Left lung (tissue), 10 donors: ENCODE results near the gene GPC1. TPM values are rescaled to one million over a fixed set of nuclear protein-coding genes. Genes with fewer than 3 reads are reported as not detected.

Source experiments
- ATAC-seq: fragments of 200-7000 bp; cut with Tn5 transposase; one replicate; pipeline ENCODE4 v1.9.1; 2020; ENCODE audit warnings: moderate library complexity
- DNase-seq, 4 donors: peaks; one replicate each; pipeline ENCODE4 v3.0.0-alpha.2; 2013 to 2020
- H3K27ac ChIP-seq, 2 donors: fragments of 200-600 bp; sonication (generic) in 1 of 2; one replicate each; pipeline versions ENCODE4 v1.5.0 to v1.8.0; 2020 to 2021
- H3K27me3 ChIP-seq, 2 donors: fragments of 200-600 bp; sonication (generic) in 1 of 2; one replicate each; pipeline versions ENCODE4 v1.5.0 to v1.8.0; 2020 to 2021
- H3K36me3 ChIP-seq, 2 donors: fragments of 200-600 bp; sonication (generic) in 1 of 2; one replicate each; pipeline versions ENCODE4 v1.5.0 to v1.8.0; 2020 to 2021
- H3K4me1 ChIP-seq, 2 donors: fragments of 200-600 bp; one replicate each; pipeline ENCODE4 v1.8.0; 2021
- H3K4me3 ChIP-seq, 2 donors: fragments of 200-600 bp; sonication (generic) in 1 of 2; one replicate each; pipeline versions ENCODE4 v1.5.0 to v1.8.0; 2020 to 2021; ENCODE audit warnings: mild to moderate bottlenecking in 1 of 2
- H3K9me3 ChIP-seq, 2 donors: fragments of 200-600 bp; sonication (generic) in 1 of 2; one replicate each; pipeline versions ENCODE4 v1.5.0 to v1.8.0; 2020 to 2021
- intact Hi-C, 2 donors: fragments of 100-400 bp; cut with DNase I; formaldehyde crosslinking; loops; one replicate each; pipeline versions ENCODE4 v1.11.2 to v1.14.2; 2022
- polyA plus RNA-seq, 6 donors: library from polyadenylated mRNA; unstranded; fragments of 120-200 nt; gene quantifications; one replicate each; pipeline ENCODE4 v1.2.1, GENCODE V29; 2013; ENCODE audit not compliant: insufficient read length in 6 of 6
- total RNA-seq, 2 donors: library from RNA; stranded (reverse); fragmentation: NEBNext Ultra II Directional; extraction: Animal tissue kit (Norgen Biotek cat#: 25700); gene quantifications; one replicate each; pipeline ENCODE4 v1.2.1, GENCODE V29; 2021
- TF ChIP-seq, protein P1 (sequence below), 2 donors: fragments of 200-600 bp; sonication (generic) in 1 of 2; IDR thresholded peaks; one replicate each; pipeline versions ENCODE4 v1.5.0 to v1.8.0; 2021; ENCODE audit warnings: antibody characterized with exemption in 2 of 2
- donor health status: DM: no; HTN: yes; CAD: no.
- donor health status: DM: no; HTN: no; CAD: no.

GPC1 gene
- total and polyA plus RNA-seq, 8 donors = 24.6 to 63.4 (median 45.3) TPM

DNA sequence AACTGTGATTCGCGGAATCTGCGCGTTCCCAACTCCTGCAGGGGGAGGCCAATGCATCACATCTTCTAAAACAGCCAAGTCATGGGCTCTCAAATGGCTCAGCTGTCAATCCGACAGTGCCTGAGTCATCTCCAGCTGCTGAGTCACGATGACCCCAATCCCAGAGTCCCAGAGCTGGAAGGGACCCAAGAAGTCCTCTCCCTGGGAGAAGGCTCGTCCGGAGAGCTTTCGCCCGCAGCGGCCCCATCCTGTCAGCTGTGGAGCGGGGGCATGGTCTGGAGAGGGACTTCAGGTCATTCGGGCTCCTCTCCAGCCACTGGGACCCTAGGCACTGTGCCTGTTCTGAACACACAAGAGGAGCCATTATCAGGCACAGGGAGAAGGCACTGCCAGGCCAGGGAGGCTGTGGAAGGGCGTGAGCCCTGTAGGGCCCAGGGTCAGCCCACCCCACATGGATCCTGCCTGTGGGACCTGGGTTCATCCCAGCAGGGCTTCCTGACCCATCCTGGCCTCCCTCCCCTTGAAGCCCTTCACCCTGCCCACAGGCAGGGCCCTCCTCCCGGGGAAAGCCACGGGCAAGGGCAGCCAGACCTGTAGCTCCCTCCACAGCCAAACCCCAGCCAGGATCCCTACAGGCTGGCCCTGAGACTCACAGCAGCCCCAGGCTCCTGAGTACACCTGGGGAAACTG is 47.6 kb upstream of the GPC1 start:
- H3K4me3 ChIP-seq = no peak overlapping the region
- H3K27ac ChIP-seq = peak overlapping the region in 1 of 2 donors; percentile 41
- H3K4me1 ChIP-seq = no peaks in the 10 kb centered on the region
- peak in 2 of 4 donors; percentile 24 to 72 for DNase-seq
- TF ChIP-seq, protein P1, sequence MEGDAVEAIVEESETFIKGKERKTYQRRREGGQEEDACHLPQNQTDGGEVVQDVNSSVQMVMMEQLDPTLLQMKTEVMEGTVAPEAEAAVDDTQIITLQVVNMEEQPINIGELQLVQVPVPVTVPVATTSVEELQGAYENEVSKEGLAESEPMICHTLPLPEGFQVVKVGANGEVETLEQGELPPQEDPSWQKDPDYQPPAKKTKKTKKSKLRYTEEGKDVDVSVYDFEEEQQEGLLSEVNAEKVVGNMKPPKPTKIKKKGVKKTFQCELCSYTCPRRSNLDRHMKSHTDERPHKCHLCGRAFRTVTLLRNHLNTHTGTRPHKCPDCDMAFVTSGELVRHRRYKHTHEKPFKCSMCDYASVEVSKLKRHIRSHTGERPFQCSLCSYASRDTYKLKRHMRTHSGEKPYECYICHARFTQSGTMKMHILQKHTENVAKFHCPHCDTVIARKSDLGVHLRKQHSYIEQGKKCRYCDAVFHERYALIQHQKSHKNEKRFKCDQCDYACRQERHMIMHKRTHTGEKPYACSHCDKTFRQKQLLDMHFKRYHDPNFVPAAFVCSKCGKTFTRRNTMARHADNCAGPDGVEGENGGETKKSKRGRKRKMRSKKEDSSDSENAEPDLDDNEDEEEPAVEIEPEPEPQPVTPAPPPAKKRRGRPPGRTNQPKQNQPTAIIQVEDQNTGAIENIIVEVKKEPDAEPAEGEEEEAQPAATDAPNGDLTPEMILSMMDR (IDR thresholded peaks at IDR 0.05) = no peak
- H3K9me3 ChIP-seq = no peaks in the 10 kb centered on the region
- intact Hi-C loops = no loop called here
- peaks cover 0 to 7% of the 10 kb centered on the region in 2 donors for H3K27me3 ChIP-seq
- no peak for ATAC-seq
- no peaks in the 10 kb centered on the region for H3K36me3 ChIP-seq

DNA sequence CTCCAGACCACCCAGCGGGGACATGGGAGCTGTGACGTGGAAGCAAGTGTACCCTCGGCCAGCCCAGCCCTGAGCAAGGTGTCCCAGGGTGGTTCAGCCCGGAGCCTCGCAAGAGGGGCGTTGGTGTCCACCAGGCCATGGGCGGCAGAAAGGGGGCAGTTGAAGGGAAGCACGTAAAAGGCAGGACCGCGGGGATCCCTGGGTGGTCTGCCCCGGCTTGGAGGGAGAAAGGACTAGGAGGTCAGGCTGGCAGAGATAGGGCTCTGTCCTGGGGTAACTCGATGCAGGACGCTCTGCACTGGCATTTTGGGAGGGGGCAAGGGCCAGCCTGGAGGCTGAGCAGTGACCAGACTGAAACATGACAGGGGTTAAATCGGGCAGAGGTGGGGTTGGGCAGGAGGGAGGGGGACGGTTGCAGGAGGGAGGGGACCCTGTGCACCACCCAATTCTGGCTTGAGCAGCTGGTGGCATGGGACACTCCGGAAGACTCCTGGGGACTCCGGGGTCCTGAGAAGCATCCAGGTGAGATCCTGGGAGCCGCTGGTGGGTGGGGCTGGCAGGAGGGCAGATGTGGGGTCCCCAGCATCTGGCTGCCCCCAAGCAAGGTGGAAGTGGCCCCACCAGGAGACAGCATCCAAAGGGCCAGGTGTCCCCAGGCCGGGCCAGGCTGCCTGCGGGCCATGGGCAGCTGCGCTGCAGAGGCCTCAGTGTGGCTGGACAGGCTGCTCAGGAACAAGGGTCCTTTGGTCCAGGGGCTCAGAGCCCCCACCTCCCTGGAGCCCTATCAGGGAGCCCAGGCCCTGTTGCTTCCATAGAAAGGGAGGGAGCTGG is 46.8 kb upstream of the GPC1 start:
- intact Hi-C loops = no loop called here
- no peaks in the 10 kb centered on the region for H3K36me3 ChIP-seq
- TF ChIP-seq, protein P1 (IDR thresholded peaks at IDR 0.05) = no peak
- H3K4me3 ChIP-seq = no peak overlapping the region
- no peaks in the 10 kb centered on the region for H3K9me3 ChIP-seq
- no peak overlapping the region for H3K27ac ChIP-seq
- no peaks in the 10 kb centered on the region for H3K4me1 ChIP-seq
- ATAC-seq = no peak
- peak in 1 of 4 donors; percentile 68 for DNase-seq
- no peaks in the 10 kb centered on the region for H3K27me3 ChIP-seq

DNA sequence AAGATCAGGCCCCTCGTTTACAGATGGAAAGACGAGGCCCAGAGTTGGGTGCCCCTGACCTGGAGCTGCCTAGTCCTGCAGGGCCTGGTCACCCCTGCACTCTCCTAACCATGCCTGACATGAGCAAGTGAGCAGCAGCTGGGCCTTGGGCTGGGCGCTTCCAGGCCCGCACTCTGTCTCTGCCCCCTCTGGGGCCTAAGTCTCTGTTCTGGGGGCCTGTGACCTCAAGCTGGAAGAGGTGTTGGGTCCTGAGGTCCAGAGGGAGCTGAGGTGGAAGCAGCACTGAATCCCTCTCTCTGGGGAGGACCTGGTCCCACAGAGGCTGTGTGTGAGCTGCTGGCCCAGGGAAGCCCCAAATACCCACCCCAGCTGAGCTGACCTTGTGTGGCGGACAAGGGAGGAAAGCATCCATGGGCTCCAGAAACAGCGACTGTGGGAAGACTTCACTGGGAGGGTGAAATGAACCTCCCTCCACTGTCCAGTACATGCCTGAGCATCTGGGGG is 46.1 kb upstream of the GPC1 start:
- no peaks in the 10 kb centered on the region for H3K9me3 ChIP-seq
- no peaks in the 10 kb centered on the region for H3K36me3 ChIP-seq
- ATAC-seq (no peak), DNase-seq (no peak)
- H3K27ac ChIP-seq = no peak overlapping the region
- intact Hi-C loops = no loop called here
- no peaks in the 10 kb centered on the region for H3K4me1 ChIP-seq
- TF ChIP-seq, protein P1 (IDR thresholded peaks at IDR 0.05) = no peak
- no peaks in the 10 kb centered on the region for H3K27me3 ChIP-seq
- no peak overlapping the region for H3K4me3 ChIP-seq

DNA sequence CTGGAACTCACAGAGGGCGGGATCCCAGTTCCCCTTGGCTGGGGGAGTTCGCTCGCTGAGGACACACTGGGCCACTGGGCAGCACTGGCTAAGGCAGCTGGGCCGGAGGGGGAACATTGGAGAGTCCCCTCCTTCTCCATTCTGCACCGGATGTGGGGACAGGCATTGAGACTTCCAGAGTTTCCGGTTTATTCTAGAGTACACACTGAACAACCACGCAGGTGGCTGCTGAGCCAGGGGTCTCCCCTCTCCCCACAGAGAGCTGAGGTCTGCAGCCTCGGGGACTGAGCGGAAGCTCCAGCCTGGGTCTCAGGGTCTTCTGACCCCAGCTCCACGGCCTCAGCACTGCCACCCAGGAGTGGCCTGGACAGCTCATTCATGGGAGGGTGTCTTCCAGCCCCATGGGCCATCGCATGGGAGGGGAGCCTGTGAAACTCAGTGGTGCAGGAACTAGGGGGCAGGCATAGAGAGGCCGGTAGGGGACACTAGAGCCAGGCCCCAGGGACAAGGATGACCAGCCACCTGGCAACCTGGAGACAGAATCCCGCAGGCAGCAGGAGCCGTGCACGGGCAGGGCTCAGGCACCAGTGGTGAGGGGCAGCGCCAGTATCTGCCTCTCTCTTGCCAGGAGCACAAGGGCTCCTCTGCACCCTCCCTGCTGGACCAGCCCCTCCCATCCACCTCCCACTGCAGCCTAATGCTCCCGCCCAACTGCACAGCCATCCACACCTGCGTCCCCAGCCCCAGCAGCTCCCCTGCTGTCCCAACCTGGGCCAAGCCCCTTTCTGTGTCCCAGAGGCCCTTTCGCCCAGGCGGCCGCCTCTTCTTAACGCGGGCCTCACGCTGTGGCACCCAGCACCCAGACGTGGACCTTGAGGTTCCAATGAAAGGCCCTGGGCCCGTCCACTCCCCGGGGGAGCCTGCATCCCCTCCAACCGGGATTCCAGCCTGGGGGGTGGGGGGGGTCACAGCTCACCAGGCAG is 45.1 kb upstream of the GPC1 start:
- no peaks in the 10 kb centered on the region for H3K36me3 ChIP-seq
- H3K9me3 ChIP-seq = no peaks in the 10 kb centered on the region
- no peaks in the 10 kb centered on the region for H3K27me3 ChIP-seq
- DNase-seq (peak in 2 of 4 donors; percentile 31 to 71), ATAC-seq (no peak)
- intact Hi-C loops = no loop called here
- H3K4me1 ChIP-seq = no peaks in the 10 kb centered on the region
- H3K27ac ChIP-seq = no peak overlapping the region
- H3K4me3 ChIP-seq = no peak overlapping the region
- TF ChIP-seq, protein P1 (IDR thresholded peaks at IDR 0.05) = no peak
